ENCODE results near the gene POLG2.
"Not testable (repeated sequence)": the region's sequence is repeated elsewhere in the genome, so short reads cannot be mapped to it uniquely, and the experiment has no call there.

POLG2 gene

DNA sequence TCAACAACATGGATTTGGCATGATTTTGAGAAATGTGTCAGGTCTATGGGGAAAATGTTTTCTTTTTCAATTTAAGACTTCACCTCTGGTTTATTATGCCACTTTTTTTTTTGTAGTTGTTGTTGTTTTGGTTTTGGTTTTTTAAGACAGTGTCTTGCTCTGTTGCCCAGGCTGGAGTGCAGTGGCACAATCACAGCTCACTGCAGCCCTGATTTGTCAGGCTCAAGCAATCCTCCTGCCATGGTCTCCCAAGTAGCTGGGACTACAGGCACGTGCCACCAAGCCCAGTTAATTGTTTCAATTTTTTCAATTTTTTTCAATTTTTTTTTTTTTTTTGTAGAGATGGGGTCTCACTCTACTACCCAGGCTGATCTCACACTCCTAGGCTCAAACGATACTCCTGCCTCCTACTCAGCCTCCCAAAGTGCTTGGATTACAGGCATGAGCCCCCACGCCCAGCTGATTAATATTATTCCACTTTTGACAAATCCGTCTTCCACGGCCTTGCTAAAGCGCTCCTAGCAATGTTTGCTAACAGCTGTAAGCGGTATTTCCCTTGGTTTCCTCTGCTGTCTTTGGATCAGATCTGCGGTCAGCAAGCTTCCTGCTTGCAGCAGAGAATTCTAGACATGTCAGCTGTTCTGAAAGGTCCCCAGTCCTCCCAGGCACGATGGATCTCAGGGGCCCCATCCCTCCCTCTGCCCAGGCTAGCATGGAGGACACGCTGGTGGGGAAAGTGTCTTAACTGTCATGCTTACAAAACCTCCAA is 54.9 kb downstream of the POLG2 start:
- no peak for DNase-seq (ENCODE audit: low read depth in 2 of 2)

DNA sequence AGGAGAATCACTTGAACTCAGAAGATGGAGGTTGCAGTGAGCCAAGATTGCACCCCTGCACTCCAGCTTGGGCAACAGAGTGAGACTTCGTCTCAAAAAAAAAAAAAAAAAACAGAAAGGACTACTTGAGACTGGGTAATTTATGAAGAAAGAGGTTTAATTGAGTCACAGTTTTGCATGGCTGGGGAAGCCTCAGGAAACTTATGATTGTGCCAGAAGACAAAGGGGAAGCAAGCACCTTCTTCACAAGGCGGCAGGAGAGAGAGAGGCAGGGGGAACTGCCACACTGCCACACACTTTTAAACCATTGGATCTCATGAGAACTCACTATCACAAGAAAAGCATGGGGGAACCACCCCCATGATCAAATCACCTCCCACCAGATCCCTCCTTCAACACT is 56.9 kb downstream of the POLG2 start:
- no peak for DNase-seq (ENCODE audit: low read depth in 2 of 2)

DNA sequence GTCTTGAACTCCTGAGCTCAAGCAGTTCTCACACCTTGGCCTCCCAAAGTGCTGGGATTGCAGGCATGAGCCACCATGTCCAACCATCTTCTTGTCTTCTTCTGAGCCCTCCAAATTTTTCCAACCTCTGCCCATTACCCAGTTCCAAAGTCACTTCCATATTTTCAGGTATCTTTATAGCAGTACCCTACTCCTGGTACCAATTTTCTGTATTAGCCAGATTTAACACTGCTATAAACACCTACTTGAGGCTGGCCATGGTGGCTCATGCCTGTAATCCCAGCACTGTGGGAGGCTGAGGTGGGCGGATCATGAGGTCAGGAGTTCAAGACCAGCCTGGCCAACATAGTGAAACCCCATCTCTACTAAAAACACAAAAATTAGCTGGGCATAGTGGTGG is 57.3 kb downstream of the POLG2 start:
- DNase-seq (ENCODE audit: low read depth in 2 of 2): not testable (repeated sequence)

- no peak for DNase-seq (ENCODE audit: low read depth in 2 of 2)
Measured at GRCh38 chr17:64437944-64438525, 58.8 kb downstream of the POLG2 start.

DNA sequence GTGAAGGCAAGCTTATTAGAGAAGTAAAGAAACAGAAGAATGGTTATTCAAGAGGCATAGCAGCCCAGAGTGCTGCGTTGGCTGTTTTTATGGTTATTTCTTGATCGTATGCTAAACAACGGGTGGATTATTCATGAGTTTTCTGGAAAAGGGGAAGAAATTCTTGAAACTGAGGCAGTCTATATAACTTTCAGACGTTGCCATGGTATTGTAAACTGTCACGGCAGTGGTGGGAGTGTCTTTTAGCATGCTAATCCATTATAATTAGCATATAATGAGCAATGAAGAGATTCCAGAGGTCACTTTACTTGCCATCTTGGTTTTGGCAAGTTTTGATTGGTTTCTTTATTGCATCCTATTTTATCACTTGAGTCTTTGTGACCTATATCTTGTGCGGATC is 65.3 kb downstream of the POLG2 start:
- DNase-seq (ENCODE audit: low read depth in 2 of 2): no peak

- DNase-seq (ENCODE audit: low read depth in 2 of 2): not testable (repeated sequence)
Measured at GRCh38 chr17:64430036-64430435, 66.8 kb downstream of the POLG2 start.

DNA sequence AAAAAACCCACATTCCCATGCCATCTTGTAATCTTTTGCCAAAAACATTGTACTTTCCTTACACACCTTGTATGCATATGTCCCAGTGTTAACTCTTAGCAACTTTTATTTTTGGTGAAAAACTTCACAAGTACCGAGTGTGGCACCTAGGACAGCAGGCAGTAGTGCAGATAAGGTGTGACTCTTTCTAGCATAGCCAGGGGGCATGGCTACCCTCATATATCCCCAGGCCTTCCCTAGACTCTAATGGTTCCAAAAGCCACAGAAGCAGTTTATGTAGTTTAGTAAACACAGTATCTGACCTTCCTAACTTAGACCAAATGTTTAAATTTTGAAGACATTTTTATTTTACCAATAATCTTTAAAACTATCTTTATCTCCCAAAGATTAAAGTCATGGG is 68.4 kb downstream of the POLG2 start:
- no peak for DNase-seq (ENCODE audit: low read depth in 2 of 2)
